C4-2B (cell line): ENCODE results near the gene TFDP1.

Experiments
- H3K27ac ChIP-seq: fragments of 450-650 bp; 2 replicates; pipeline ENCODE4 v1.5.1; 2017
- CTCF ChIP-seq: fragments of 450-650 bp; conservative IDR thresholded peaks from 2 replicates; pipeline ENCODE4 v1.5.1; 2017; ENCODE audit warnings: mild to moderate bottlenecking
- ZFX ChIP-seq: fragments of 450-650 bp; IDR thresholded peaks from 2 replicates; pipeline ENCODE4 v1.6.1; 2017

TFDP1 gene

GRCh38 chr13:113637262-113638160 lies 53.0 kb downstream of the TFDP1 start:
- H3K27ac ChIP-seq: peak overlapping the region; percentile 40; the same call in 1 of the 2 replicates

GRCh38 chr13:113638173-113638746 lies 53.7 kb downstream of the TFDP1 start:
- TF ChIP-seq ZFX (no peak), CTCF (no peak)
- H3K27ac ChIP-seq: peak overlapping the region; percentile 40; the same call in 1 of the 2 replicates

More at GRCh38 chr13:113637262-113638160, 53.0 kb downstream of the TFDP1 start:
- TF ChIP-seq CTCF: no peak
- TF ChIP-seq ZFX: no peak

DNA sequence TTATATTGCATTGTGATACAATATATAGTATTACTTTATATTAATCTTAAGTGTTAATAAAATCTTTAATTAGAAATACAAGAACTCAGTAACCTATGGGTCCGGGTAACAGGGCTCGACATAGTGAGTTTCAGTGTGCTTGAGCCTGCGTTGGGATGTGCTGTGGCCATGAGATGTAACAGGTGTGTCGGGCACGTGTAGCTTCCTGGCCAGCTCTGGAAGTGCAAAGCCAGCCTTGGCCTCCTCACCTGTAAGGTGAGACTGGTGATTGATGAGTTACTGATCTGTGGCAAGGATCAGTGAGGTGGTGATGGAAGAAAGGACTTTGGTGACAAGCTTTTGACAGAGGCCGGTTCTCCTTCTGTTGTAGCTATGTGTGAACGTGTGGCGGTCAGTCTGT lies 54.3 kb downstream of the TFDP1 start:
- TF ChIP-seq CTCF (no peak), ZFX (no peak)
- peak overlapping the region; percentile 86 for H3K27ac ChIP-seq

- H3K27ac ChIP-seq: peak overlapping the region; percentile 86
- no peak for TF ChIP-seq ZFX
- no peak for TF ChIP-seq CTCF
These were observed 55.2 kb downstream of the TFDP1 start for GRCh38 chr13:113639616-113640262.

- TF ChIP-seq CTCF (no peak), ZFX (no peak)
- H3K27ac ChIP-seq: peak overlapping the region; percentile 81
These were observed 56.9 kb downstream of the TFDP1 start for GRCh38 chr13:113641426-113641825.

GRCh38 chr13:113642563-113642962 lies 58.0 kb downstream of the TFDP1 start:
- H3K27ac ChIP-seq: no peak overlapping the region
- TF ChIP-seq CTCF: no peak
- TF ChIP-seq ZFX: no peak

DNA sequence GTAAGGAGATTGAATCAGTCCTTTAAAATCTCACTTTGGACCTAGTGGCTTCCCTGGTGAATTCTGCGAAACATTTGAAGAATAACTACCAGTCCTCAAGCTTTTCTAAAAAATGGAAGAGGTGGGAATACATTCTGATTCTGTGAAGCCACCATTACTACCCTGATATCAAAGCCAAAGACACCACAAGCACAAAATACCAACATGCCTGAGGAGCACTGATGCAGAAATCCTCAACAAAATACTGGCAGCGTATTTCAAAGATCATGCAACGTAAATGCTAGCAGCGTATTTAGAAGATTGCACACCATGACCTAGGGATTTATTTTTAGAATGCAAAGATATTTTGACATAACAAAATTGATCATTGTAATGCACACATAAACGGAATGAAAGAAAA lies 59.0 kb downstream of the TFDP1 start:
- H3K27ac ChIP-seq: no peak overlapping the region
- TF ChIP-seq ZFX: no peak
- TF ChIP-seq CTCF: no peak
